ENCODE measurements around the gene NLE1.

- TF ChIP-seq CTCF (IDR thresholded peaks at IDR 0.05) = peak; percentile 48 to 98 (median 82)
- TF ChIP-seq POLR2A (IDR thresholded peaks at IDR 0.05) = peak; percentile 19 to 25
These were observed 22.5 kb downstream of the NLE1 start, which contains the start of gene RAD51D for GRCh38 chr17:35119370-35120165.

Data from adrenal gland (tissue), 5 donors.